A673 (cell line): Measurements from ENCODE around the gene ROBO2.

Experiments
- CTCF ChIP-seq: fragments of 300-800, 200-600 bp; sonication (generic); conservative IDR thresholded peaks from 2 replicates; pipeline ENCODE4 v1.5.1; 2017; ENCODE audit warnings: low read depth, mild to moderate bottlenecking, antibody characterized with exemption, low read length, moderate library complexity, mixed read lengths
- EZH2 ChIP-seq: fragments of 200-600 bp; sonication (generic); IDR thresholded peaks from 2 replicates; pipeline ENCODE4 v1.6.1; 2017; ENCODE audit warnings: borderline replicate concordance, low read depth, mild to moderate bottlenecking, mixed read lengths, antibody characterized with exemption, low read length; ENCODE audit not compliant: poor library complexity, severe bottlenecking

DNA sequence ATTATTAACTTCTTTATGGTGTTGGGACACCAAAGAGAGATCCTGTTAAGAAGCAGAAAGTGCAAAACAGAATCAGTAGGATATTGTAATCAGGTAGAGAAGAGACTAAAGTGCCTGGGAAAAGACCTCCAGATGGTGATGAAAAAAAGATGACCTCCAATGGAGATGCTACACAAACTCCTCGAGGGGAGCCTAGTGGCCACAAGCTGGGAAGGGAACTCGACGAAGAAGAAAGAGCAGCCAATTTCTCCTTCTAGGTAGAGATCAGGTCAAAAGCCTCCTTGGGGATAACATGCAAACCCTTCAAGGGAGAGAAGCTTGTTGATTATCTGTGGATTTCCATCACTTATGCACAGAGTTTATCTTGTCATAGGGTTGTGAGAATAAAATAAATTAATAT lies 647.6 kb downstream of the ROBO2 start:
- TF ChIP-seq CTCF (no peak), EZH2 (no peak)
